ENCODE data around the gene TRANK1. TPM values are rescaled to one million over a fixed set of nuclear protein-coding genes. Genes with fewer than 3 reads are reported as not detected.

TRANK1 gene
- total and polyA plus RNA-seq, 2 of the 4 experiments (the other 2 are of a cell fraction): 7.9 to 12.7 TPM

- BruUV-seq (replicated peaks): no TSS peak
Measured at GRCh38 chr3:36796161-36796560, 148.7 kb downstream of the TRANK1 start.

More at GRCh38 chr3:36796161-36796560, 148.7 kb downstream of the TRANK1 start:
- Histone ChIP-seq H2BK15ac (ENCODE audit: low read depth, low read length) (no peak overlapping the region), H3K18ac (ENCODE audit: low read depth, low read length) (no peak overlapping the region), H4K20me1 (ENCODE audit: insufficient read depth, low read length) (no peaks in the 10 kb centered on the region), H3K27me3 (ENCODE audit: control insufficient read depth, insufficient read depth, low read length) (no peaks in the 10 kb centered on the region), H4K8ac (ENCODE audit: low read depth in 2 of 2, low read length in 2 of 2) (no peak overlapping the region), H3K4me1 (ENCODE audit: control insufficient read depth, insufficient read depth, low read length) (no peaks in the 10 kb centered on the region), H3K56ac (ENCODE audit: extremely low read depth, insufficient read depth, low read length) (no peak overlapping the region), H3K4me2 (ENCODE audit: low read depth, low read length) (no peak overlapping the region), H2BK120ac (ENCODE audit: low read depth, low read length) (no peak overlapping the region), H3K4ac (ENCODE audit: low read depth, low read length) (no peak overlapping the region), H2AK5ac (ENCODE audit: low read depth, low read length) (no peak overlapping the region), H3K27ac (ENCODE audit: insufficient read depth, low read length) (no peak overlapping the region), H2BK5ac (ENCODE audit: low read depth, low read length, poor library complexity, severe bottlenecking) (no peak overlapping the region), H3K9ac (ENCODE audit: low read depth, low read length) (no peak overlapping the region), H2AK9ac (replicated peaks; ENCODE audit: low read depth, low read length, poor library complexity) (no peak overlapping the region), H3K36me3 (ENCODE audit: control insufficient read depth, insufficient read depth, low read length) (no peaks in the 10 kb centered on the region), H2AFZ (replicated peaks; ENCODE audit: low read length, poor library complexity) (no peak overlapping the region), H3K79me1 (ENCODE audit: low read depth in 1 of 2, low read length in 2 of 2) (no peaks in the 10 kb centered on the region), H4K91ac (ENCODE audit: insufficient read depth, low read depth, low read length) (no peak overlapping the region), H3K23ac (ENCODE audit: low read depth, low read length) (no peak overlapping the region), H3K4me3 (ENCODE audit: insufficient read depth, low read depth, low read length) (no peak overlapping the region), H2BK20ac (ENCODE audit: low read depth, low read length) (no peak overlapping the region), H3K14ac (replicated peaks; ENCODE audit: low read depth, low read length) (no peak overlapping the region), H3K9me1 (ENCODE audit: insufficient read depth, low read length) (no peaks in the 10 kb centered on the region), H4K5ac (ENCODE audit: low read depth, low read length) (no peak overlapping the region), H3K9me3 (ENCODE audit: control insufficient read depth, insufficient read depth, low read length) (no peaks in the 10 kb centered on the region)
- intact Hi-C loops (cut with micrococcal nuclease) (no loop called here), in situ Hi-C loops (cut with MboI; ENCODE audit: low sequenced_read_pairs) (no loop called here), dilution Hi-C loops (cut with HindIII; ENCODE audit: low sequenced_read_pairs, unreplicated experiment) (no loop called here)
- DNase-seq (no peak), ATAC-seq (ENCODE audit: low read depth) (no peak)
- TF ChIP-seq FOS (IDR thresholded peaks at IDR 0.05; ENCODE audit: low read depth, low read length) (no peak), NFE2L2 (IDR thresholded peaks at IDR 0.05; ENCODE audit: low read depth, low read length) (no peak), POLR2A (IDR thresholded peaks at IDR 0.05; ENCODE audit: low read depth, low read length) (no peak), CTCF (conservative IDR thresholded peaks at IDR 0.05; ENCODE audit: low read depth, low read length) (no peak), ELK1 (IDR thresholded peaks at IDR 0.05; ENCODE audit: borderline replicate concordance, low read depth, low read length) (no peak), RCOR1 (IDR thresholded peaks at IDR 0.05; ENCODE audit: insufficient replicate concordance, low read length) (no peak), USF2 (IDR thresholded peaks at IDR 0.05; ENCODE audit: low read depth, low read length) (no peak), RFX5 (IDR thresholded peaks at IDR 0.05; ENCODE audit: low read depth, low read length) (no peak), SMC3 (IDR thresholded peaks at IDR 0.05; ENCODE audit: low read depth, low read length) (no peak), BHLHE40 (IDR thresholded peaks at IDR 0.05; ENCODE audit: low read depth, low read length) (no peak), MXI1 (IDR thresholded peaks at IDR 0.05; ENCODE audit: borderline replicate concordance, low read depth, low read length) (no peak), CEBPB (IDR thresholded peaks at IDR 0.05; ENCODE audit: low read depth, low read length) (no peak), RAD21 (IDR thresholded peaks at IDR 0.05; ENCODE audit: low read length) (no peak), MAZ (IDR thresholded peaks at IDR 0.05; ENCODE audit: borderline replicate concordance, low read depth, low read length) (no peak), CHD1 (IDR thresholded peaks at IDR 0.05; ENCODE audit: low read depth, low read length) (no peak), MAFK (IDR thresholded peaks at IDR 0.05; ENCODE audit: low read depth, low read length) (no peak)
- no CpG with 5 or more reads among the region's 2 CpGs for WGBS, 2 experiments (ENCODE audit: extremely low coverage in 2 of 2, insufficient read length in 1 of 2)
- POLR2A ChIA-PET (ENCODE audit: unreplicated experiment): no interaction called here
- CTCF ChIA-PET: no interaction called here

Data from IMR-90 (cell line).